Measurements from ENCODE around the gene PPP1R13L.
"Not testable (repeated sequence)": the region's sequence is repeated elsewhere in the genome, so short reads cannot be mapped to it uniquely, and the experiment has no call there.

- TF ChIP-seq POLR2A, CTCF (IDR thresholded peaks at IDR 0.05): not testable (repeated sequence)
These were observed 5.5 kb upstream of the PPP1R13L start for GRCh38 chr19:45410330-45410729.

Measured in heart left ventricle (tissue), 13 donors.